Activated CD4-positive, alpha-beta T cell treated with anti-CD3 and anti-CD28 coated beads, Interleukin-2, amount 10 ng/mL, durations not matched to agents 24 days and 14 days (primary cell): ENCODE results near the gene KLHDC7B. TPM values are rescaled to one million over a fixed set of nuclear protein-coding genes. Genes with fewer than 3 reads are reported as not detected.

Source experiments
- DNase-seq: peaks from one replicate; pipeline ENCODE4 v3.0.0; 2022
- H3K27ac Mint-ChIP-seq: one replicate; pipeline ENCODE4 v1.8.0; 2022; ENCODE audit warnings: mild to moderate bottlenecking, mixed read lengths
- H3K27me3 Mint-ChIP-seq: one replicate; pipeline ENCODE4 v1.8.0; 2022; ENCODE audit warnings: mixed read lengths
- H3K36me3 Mint-ChIP-seq: one replicate; pipeline ENCODE4 v1.8.0; 2022; ENCODE audit warnings: low read depth, mild to moderate bottlenecking, mixed read lengths
- H3K4me1 Mint-ChIP-seq: one replicate; pipeline ENCODE4 v1.8.0; 2021; ENCODE audit warnings: mixed read lengths
- H3K4me3 Mint-ChIP-seq: one replicate; pipeline ENCODE4 v1.8.0; 2022; ENCODE audit warnings: mild to moderate bottlenecking, moderate library complexity, mixed read lengths
- H3K9me3 Mint-ChIP-seq: one replicate; pipeline ENCODE4 v1.8.0; 2021; ENCODE audit warnings: mixed read lengths
- intact Hi-C: fragments of 100-400 bp; cut with micrococcal nuclease; formaldehyde crosslinking; loops from one replicate; pipeline ENCODE4 v1.15.1; 2023
- total RNA-seq: library from RNA; stranded (reverse); gene quantifications from 2 replicates; pipeline ENCODE4 v1.2.3, GENCODE V29; 2022

KLHDC7B gene
- total RNA-seq, 1 donor from 2014 or later: 5.3 TPM

DNA sequence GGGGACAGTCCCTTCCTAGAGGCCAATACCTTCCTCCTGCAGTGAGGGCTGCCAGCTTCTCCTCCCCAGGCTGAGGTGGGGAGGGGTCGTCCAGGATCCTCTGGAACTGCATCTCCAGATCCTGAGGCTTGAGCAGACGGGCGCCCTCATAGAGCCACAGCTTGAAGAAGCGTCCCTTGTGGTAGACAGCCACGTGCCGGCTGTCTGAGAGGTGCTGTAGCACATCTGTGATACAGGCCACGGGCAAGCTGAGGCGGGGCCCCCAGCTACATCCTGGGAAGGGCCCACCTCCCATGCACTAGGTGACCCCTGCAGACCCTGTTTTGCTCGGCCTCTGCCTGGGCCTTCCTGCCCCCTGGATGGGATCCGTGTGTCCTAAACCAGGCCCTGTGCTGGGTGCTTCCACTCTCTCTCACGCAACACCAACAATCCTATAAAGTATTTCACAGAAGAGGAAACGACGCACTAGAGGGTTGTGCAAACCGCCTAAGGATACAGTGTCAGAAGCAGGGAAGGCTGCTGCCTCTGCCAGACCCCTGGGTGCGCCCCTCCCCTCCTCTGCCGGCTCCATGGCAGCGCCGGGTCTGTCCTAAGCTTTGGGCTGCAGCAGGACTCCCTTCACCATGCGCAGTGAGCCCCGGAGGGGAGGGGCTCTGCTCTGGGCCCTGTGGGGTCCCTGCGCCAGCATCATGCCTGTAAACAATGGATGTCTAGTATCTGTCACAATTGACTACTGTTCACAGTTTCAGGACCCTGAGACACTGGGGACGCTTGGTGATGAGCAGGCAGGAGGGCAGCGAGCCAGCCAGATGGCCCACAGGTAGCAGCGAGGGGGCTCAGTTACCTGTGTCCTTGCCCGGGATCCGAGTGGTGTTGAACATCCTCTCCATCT lies 28.0 kb downstream of the KLHDC7B start:
- intact Hi-C loops: no loop called here
- no peaks in the 10 kb centered on the region for H3K27me3 Mint-ChIP-seq
- no peak overlapping the region for H3K27ac Mint-ChIP-seq
- no peak overlapping the region for H3K4me3 Mint-ChIP-seq
- H3K36me3 Mint-ChIP-seq: peaks cover 55% of the 10 kb centered on the region
- no peaks in the 10 kb centered on the region for H3K9me3 Mint-ChIP-seq
- no peak for DNase-seq
- H3K4me1 Mint-ChIP-seq: peaks cover 3% of the 10 kb centered on the region

GRCh38 chr22:50574383-50574755 lies 28.7 kb downstream of the KLHDC7B start:
- Mint-ChIP-seq H3K27ac (no peak overlapping the region), H3K27me3 (no peaks in the 10 kb centered on the region), H3K4me3 (no peak overlapping the region), H3K9me3 (no peaks in the 10 kb centered on the region), H3K36me3 (peaks cover 51% of the 10 kb centered on the region), H3K4me1 (peaks cover 3% of the 10 kb centered on the region)
- intact Hi-C loops: no loop called here
- DNase-seq: no peak

DNA sequence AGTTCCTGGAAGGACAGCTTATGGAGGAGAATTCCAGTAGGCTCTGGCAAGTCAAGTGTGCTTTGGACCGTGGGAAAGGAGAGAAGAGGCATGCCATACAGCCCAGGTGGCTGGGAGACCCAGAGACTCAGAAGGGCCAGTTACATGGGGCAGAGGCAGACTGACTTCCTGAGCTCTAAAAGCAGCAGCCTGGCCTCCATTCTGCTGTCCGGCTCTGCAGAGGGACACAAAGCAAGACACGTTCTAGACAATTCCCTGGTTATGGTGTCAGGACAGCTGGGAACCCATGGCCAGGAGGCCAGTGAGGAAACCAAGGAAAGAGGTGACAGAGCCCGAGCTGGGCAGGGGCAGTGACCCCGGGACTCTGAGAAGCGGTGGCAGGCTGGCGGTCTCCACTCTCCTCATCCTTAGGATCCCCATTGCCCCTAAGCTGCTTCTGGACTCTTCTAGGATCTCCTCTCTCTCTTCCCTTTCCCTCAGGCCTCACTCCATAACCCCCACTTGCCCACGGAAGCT lies 29.8 kb downstream of the KLHDC7B start:
- Mint-ChIP-seq H3K4me1 (peaks cover 7% of the 10 kb centered on the region), H3K4me3 (no peak overlapping the region), H3K27me3 (no peaks in the 10 kb centered on the region), H3K27ac (no peak overlapping the region), H3K9me3 (no peaks in the 10 kb centered on the region), H3K36me3 (peaks cover 52% of the 10 kb centered on the region)
- DNase-seq: no peak
- intact Hi-C loops: no loop called here

DNA sequence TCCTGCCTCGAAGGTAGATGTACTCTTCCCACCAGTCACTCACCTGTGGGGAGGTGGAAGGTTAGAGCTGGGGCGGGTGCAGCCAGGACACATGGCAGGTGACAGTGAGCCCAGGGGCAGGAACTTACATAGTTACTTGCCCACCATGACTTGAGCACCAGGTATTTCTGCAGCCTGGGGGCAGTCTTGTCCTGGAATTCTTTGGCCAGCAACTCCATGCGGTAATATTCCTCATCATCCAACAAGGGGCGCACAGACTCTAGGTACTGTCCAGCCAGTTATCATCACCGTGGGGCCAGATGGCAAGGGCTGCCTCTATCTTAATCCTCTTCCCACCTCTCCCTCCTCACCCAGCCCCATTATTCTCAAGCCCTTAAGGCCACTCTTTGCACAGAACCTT lies 30.4 kb downstream of the KLHDC7B start:
- intact Hi-C loops: no loop called here
- H3K27me3 Mint-ChIP-seq: no peaks in the 10 kb centered on the region
- H3K9me3 Mint-ChIP-seq: no peaks in the 10 kb centered on the region
- DNase-seq: no peak
- H3K27ac Mint-ChIP-seq: no peak overlapping the region
- H3K4me3 Mint-ChIP-seq: no peak overlapping the region
- H3K36me3 Mint-ChIP-seq: peaks cover 49% of the 10 kb centered on the region
- H3K4me1 Mint-ChIP-seq: peaks cover 7% of the 10 kb centered on the region

DNA sequence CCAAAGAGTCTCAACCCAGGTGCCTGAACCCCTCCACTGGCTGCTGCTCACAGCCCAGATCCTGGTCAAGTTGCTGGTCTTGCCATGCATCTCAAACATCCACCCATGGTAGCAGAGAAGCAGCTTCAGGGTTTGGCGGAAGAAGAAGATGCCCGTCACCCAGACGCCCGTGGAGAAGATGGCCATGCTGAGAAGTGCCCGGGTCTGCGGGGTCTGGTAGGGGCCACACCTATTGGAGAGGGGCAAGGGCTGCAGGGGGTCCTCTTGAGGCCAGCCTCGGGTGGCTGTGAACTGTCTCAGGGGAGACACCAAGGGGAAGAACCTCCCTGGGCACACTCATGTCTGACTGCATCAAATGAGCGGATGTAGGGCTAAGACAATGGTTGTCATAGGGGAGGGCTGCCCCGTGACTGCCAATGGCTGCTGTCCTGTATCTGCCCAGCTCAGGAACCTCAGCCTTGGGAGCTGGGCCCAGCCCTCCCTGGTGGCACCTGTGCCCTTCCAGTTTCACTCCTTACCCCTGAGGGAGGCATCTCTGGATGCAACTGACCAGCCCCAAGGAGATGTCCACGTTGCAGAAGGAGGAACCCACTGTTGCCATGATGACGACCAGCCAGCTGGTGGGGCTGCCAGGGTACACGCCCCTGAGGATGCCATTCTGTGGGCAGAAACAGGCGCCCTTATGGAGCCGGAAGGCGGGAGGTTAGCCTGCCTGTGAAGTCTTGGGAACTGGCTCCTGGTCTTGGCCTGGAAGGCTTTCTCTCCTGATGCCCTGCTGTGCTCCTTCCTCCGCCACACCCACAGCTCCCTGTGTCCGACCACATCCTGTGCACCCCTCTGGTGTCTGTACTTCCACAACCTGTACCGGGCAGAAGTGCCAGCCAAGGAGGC lies 31.4 kb downstream of the KLHDC7B start:
- Mint-ChIP-seq H3K4me3 (no peak overlapping the region), H3K36me3 (peaks cover 47% of the 10 kb centered on the region), H3K4me1 (peaks cover 10% of the 10 kb centered on the region), H3K27ac (peak overlapping the region; percentile 64), H3K27me3 (no peaks in the 10 kb centered on the region), H3K9me3 (no peaks in the 10 kb centered on the region)
- DNase-seq: no peak
- intact Hi-C loops: no loop called here

DNA sequence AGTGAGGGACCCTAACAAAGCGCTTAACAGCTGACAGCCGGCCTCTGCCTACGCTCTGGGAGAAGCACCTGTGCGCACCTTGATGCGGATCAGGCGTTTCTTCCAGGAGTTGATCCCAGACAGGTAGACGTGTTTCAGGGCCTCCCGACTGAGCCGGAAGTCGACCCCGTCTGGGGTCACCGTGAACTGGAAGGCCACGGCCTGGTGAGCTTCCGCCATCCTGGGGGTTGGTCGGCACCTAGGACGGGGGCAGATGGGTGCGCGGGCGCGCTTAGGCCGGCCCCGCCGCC lies 31.9 kb downstream of the KLHDC7B start:
- Mint-ChIP-seq H3K4me1 (peaks cover 10% of the 10 kb centered on the region), H3K27ac (peak overlapping the region; percentile 64), H3K9me3 (no peaks in the 10 kb centered on the region), H3K36me3 (peaks cover 41% of the 10 kb centered on the region), H3K27me3 (no peaks in the 10 kb centered on the region), H3K4me3 (no peak overlapping the region)
- intact Hi-C loops: no loop called here
- DNase-seq: no peak

DNA sequence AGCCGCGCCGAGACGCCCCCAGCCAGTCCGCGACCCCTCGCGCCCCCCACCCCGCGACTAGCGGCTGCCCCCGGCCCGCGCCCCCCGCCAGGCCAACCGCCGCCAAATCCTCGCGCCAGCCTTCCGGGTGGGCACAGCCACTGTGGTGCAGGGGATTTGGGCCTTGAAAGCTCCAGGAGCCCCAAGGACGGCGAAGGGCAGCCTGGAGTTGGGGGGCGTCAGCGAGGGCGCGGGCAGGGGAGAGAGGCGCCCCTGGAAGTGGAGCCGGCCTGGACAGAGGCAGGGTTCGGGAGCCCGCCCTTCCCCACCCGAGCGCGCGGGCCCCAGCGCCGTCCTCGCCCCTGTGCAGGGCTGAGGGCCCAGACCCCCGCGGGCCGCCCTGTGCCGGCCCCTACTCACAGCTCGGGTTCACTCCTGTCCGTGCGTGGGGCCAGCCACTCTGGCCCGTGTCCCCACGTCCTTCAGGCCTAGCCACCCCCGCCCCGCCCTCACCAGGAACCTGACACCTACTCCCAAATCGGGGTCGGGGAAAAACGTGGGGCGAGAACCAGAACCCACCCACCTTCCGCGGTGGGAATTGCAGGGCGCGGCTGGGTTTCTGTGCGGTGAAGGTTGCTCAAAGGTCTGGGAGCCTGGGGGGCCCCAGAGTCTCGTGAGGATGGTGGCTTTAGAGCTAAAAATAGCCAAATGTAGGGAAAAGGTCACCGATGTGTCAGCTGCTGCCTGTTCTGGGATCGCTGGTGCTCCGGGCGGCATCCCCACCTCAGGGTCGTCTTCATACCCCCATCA lies 32.5 kb downstream of the KLHDC7B start, which contains the start of gene CPT1B:
Gene CPT1B, minus strand, starts transcription at position 441 of the 789 bp plus-strand sequence. CDS start 512 bp downstream, outside the sequence.
- Mint-ChIP-seq H3K27me3 (no peaks in the 10 kb centered on the region), H3K4me1 (peaks cover 10% of the 10 kb centered on the region), H3K4me3 (no peak within 1 kb of the TSS), H3K9me3 (no peaks in the 10 kb centered on the region), H3K36me3 (peaks cover 39% of the 10 kb centered on the region), H3K27ac (peak within 1 kb of the TSS; percentile 64)
- no peak for DNase-seq
- intact Hi-C loops: no loop called here

DNA sequence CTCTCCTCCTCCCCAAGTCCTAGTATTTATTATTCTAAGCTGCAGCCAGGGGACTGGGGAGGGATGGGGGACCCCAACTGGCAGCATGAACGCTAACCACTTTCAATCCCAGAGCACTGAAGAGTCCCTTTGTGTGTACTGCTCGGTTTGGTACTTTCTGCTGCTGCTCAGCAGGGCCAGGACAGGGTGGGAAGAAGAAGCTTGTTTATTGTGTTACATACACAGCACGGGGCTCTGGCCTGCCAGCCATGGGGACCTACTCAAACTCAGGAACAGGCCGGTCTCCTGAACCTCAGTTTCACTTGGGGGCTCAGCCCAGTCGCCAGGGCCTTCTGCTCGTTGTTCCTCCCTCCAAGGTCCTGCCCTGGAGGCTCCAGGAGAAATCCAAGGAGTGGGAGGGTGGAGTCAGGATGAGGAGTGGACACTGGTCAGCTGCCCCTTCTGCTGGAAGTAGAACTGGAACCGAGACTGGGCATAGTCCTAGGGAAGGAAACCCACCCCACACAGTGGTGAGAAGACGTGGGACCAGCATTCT lies 33.1 kb downstream of the KLHDC7B start:
- Mint-ChIP-seq H3K36me3 (peaks cover 39% of the 10 kb centered on the region), H3K27ac (no peak overlapping the region), H3K27me3 (no peaks in the 10 kb centered on the region), H3K4me3 (no peak overlapping the region), H3K9me3 (no peaks in the 10 kb centered on the region), H3K4me1 (peaks cover 16% of the 10 kb centered on the region)
- DNase-seq: no peak
- intact Hi-C loops: no loop called here

DNA sequence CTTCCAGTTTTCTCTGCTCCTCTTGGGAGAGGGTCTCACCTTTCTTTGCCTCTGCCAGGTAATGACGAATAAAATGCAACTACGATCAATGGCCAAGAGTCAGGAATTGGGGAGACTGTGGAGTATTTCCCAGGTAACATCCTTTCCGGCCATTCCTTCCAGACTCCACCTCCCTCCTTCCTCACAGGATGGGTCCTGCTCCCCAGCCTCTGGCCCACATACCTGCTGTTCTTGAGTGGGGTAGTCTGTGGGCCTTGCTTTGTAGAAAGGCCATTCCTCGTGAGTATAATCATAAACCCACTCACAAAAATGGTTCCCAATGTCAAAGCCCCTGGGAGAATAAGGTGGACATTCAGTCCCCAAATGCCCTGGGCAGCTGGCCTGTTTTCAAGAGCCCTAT lies 34.1 kb downstream of the KLHDC7B start:
- no peak for DNase-seq
- Mint-ChIP-seq H3K36me3 (peaks cover 39% of the 10 kb centered on the region), H3K27ac (no peak overlapping the region), H3K4me3 (no peak overlapping the region), H3K4me1 (peaks cover 17% of the 10 kb centered on the region), H3K9me3 (no peaks in the 10 kb centered on the region), H3K27me3 (no peaks in the 10 kb centered on the region)
- intact Hi-C loops: no loop called here

DNA sequence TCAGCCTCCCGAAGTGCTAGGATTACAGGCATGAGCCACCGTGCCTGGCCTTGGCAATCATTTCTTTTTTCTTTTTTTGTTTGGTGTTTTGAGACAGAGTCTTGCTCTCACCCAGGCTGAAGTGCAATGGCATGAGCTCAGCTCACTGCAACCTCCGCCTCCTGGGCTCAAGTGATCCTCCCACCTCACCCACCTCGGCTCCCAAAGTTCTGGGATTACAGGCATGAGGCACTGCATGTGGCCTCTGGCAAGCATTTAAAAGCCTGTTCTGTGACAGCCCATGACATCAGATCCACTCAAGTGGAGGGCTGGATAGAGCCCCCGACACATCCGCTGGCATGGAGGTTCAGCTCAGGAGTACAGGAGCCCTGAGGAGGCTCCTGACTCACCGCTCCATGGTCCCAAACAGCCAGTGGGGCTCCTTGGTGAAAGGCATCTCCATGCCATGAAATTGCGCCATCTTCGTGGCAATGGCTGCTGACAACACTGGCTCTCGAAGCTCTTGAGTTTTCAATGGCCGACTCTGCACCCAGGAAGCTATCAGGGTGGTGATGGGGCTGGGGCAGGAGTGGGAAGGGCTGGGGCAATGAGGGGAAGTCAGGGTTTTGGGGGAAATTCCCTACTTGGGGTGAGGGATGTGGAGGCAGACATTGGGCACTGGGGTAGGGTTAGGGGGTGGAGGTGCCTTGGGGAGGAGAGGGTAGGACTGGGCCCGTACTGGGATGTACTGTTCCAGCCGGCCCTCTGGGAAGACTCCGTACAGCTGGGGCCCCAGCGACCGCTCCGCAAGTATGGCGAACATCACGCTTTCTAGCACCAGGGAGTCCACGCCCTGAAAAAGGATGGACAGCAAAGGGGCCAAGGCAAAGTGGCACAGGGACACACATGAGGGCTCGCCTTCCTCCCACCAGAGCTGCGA lies 35.6 kb downstream of the KLHDC7B start:
- peak overlapping the region; percentile 75 for H3K27ac Mint-ChIP-seq
- intact Hi-C loops: no loop called here
- H3K9me3 Mint-ChIP-seq: no peaks in the 10 kb centered on the region
- H3K27me3 Mint-ChIP-seq: no peaks in the 10 kb centered on the region
- peaks cover 31% of the 10 kb centered on the region for H3K36me3 Mint-ChIP-seq
- H3K4me3 Mint-ChIP-seq: peak overlapping the region; percentile 93
- DNase-seq: no peak
- H3K4me1 Mint-ChIP-seq: peaks cover 17% of the 10 kb centered on the region

DNA sequence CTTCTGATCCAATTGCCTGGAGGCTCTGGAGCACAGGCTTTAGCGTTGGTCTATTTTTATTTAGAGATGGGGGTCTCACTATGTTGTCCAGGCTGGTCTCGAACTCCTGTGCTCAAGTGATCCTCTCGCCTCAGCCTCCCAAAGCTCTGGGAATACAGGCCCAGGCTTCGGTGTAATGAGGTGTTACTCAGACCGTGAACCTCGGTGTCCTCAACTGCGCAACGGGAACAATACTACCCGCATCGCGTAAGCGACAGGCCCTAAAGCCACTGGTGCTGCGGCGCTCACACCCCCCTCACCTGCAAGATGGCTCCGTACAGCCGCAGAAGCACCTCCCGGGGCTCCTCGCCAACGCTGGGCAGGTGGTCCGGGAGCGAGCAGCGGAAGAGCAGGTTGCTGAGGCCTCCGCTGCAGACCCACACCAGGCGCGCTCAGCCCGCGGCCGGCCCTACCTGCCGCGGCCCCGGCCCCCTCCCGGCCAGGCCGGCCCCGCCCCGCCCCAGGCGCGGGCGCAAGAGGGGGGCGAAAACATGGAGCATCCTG lies 36.3 kb downstream of the KLHDC7B start:
- no peak for DNase-seq
- no peaks in the 10 kb centered on the region for H3K27me3 Mint-ChIP-seq

More for the DNA sequence above, 36.3 kb downstream of the KLHDC7B start:
- H3K4me3 Mint-ChIP-seq: peak overlapping the region; percentile 93
- H3K27ac Mint-ChIP-seq: peak overlapping the region; percentile 93
- intact Hi-C loops: loop anchor here (1.0 to 2.0 kb wide), 7 partner anchors 19 to 112 kb away; partner anchors contain the start of genes ARSA, LMF2 and TYMP
- H3K9me3 Mint-ChIP-seq: no peaks in the 10 kb centered on the region
- peaks cover 17% of the 10 kb centered on the region for H3K4me1 Mint-ChIP-seq
- H3K36me3 Mint-ChIP-seq: peaks cover 25% of the 10 kb centered on the region
